H1 (cell line): ENCODE measurements around the gene CELSR1. TPM values are rescaled to one million over a fixed set of nuclear protein-coding genes. Genes with fewer than 3 reads are reported as not detected.

Experiments
- ASH2L ChIP-seq: fragments of 200-600, 300-600 bp; sonication (generic); IDR thresholded peaks from one replicate; pipeline ENCODE4 v1.7.1; 2017; ENCODE audit warnings: low read length
- CHD1 ChIP-seq: IDR thresholded peaks from 2 replicates; pipeline ENCODE4 v1.6.1; 2012; ENCODE audit warnings: low read depth, low read length, improper control_type of control experiment
- CHD7 ChIP-seq: fragments of 300-600 bp; sonication (generic); IDR thresholded peaks from 2 replicates; pipeline ENCODE4 v1.7.1; 2012; ENCODE audit warnings: low read length, moderate library complexity, mild to moderate bottlenecking, inconsistent platforms; ENCODE audit not compliant: insufficient replicate concordance
- JUND ChIP-seq: IDR thresholded peaks from 2 replicates; pipeline ENCODE4 v1.6.1; 2011; ENCODE audit warnings: mild to moderate bottlenecking, improper control_type of control experiment, low read length
- POLR2A ChIP-seq, 2 experiments: IDR thresholded peaks; 1 replicate in 1 of 2; 2 replicates in 1 of 2; pipeline ENCODE4 v1.6.1; 2011; ENCODE audit warnings: low read depth in 2 of 2, low read length in 2 of 2, mild to moderate bottlenecking in 2 of 2; ENCODE audit errors: control extremely low read depth in 1 of 2
- SIX5 ChIP-seq: IDR thresholded peaks from 2 replicates; pipeline ENCODE4 v1.6.1; 2011; ENCODE audit warnings: mild to moderate bottlenecking, low read depth, low read length
- SP2 ChIP-seq: IDR thresholded peaks from 2 replicates; pipeline ENCODE4 v1.6.1; 2012; ENCODE audit warnings: mild to moderate bottlenecking, low read length, inconsistent platforms
- TBP ChIP-seq: IDR thresholded peaks from 2 replicates; pipeline ENCODE4 v1.6.1; 2011; ENCODE audit warnings: low read depth, low read length, improper control_type of control experiment
- polyA plus RNA-seq, 7 experiments: library from polyadenylated mRNA; depleted of rRNA in 3 of 7; stranded (reverse) in 5 of 7; unstranded in 2 of 7; fragments of >200 nt in 5 of 7; fragments of 200-250 nt in 2 of 7; gene quantifications; 1 replicate in 5 of 7; 2 replicates in 1 of 7; 4 replicates in 1 of 7; pipeline versions ENCODE4 v1.2.1 to v1.2.3, GENCODE V29; 2011 to 2013; ENCODE audit warnings: missing spikeins in 2 of 7, mixed read lengths in 2 of 7
- total RNA-seq: library from RNA; stranded (reverse); fragmentation: NEBNext Ultra II Directional; extraction: Animal tissue kit (Norgen Biotek cat#: 25700); gene quantifications from 2 replicates; pipeline ENCODE4 v1.2.1, GENCODE V29; 2021

The CELSR1 gene
- total and polyA plus RNA-seq, 2 of the 8 experiments (the other 6 are each of a cell fraction or from before 2014, with no cell fraction given) = 9.0 to 12.4 TPM

DNA sequence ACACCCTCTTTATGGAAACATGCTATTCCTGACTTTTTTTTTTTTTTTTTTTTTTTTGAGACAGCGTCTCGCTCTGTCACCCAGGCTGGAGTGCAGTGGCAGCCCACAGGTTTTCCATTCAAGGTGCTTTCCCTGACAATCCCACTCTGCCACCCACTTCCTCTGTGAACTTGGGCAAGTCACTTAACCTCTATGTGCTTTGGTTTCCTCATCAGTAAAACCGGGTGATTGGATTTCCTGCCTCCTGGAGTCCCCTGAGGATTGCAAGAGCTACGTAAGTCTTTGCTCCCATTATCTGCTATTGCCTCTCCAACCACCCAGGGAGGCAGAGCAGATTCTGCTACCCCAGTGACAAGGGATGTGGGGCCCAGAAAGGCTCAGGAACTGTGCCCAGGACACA lies 54.1 kb downstream of the CELSR1 start (continued):
- TF ChIP-seq CHD7 (no peak), TBP (no peak), CHD1 (no peak), SP2 (no peak), JUND (no peak), ASH2L (no peak), SIX5 (no peak), POLR2A (IDR thresholded peaks at IDR 0.05; ENCODE audit: control extremely low read depth in 1 of 2, low read depth in 2 of 2, low read length in 2 of 2) (no peak)
